ENCODE data around the gene RIPPLY2. TPM values are rescaled to one million over a fixed set of nuclear protein-coding genes. Genes with fewer than 3 reads are reported as not detected.

Gene RIPPLY2
- total and polyA plus RNA-seq, 2 donors (not counting 3 experiments of a cell fraction or from before 2014, with no cell fraction given), result 0.25 to 0.53 TPM

GRCh38 chr6:83873869-83874268 lies 20.7 kb downstream of the RIPPLY2 start:
- POLR2A ChIA-PET, result no interaction called here
- no peaks in the 10 kb centered on the region for H3K79me2 ChIP-seq (ENCODE audit: control insufficient read depth, insufficient read depth, low read length)

More at GRCh38 chr6:83873869-83874268, 20.7 kb downstream of the RIPPLY2 start:
- no peaks in the 10 kb centered on the region for H3K36me3 ChIP-seq (ENCODE audit: control insufficient read depth in 2 of 2, extremely low read depth in 1 of 2, insufficient read depth in 2 of 2, low read length in 2 of 2)
- FAIRE-seq, result no peak
- TF ChIP-seq, protein P1, sequence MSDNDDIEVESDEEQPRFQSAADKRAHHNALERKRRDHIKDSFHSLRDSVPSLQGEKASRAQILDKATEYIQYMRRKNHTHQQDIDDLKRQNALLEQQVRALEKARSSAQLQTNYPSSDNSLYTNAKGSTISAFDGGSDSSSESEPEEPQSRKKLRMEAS (IDR thresholded peaks at IDR 0.05; ENCODE audit: insufficient read depth, insufficient read length), result no peak
- TF ChIP-seq CTCF (IDR thresholded peaks at IDR 0.05; ENCODE audit: extremely low read depth in 1 of 2, insufficient read depth in 1 of 2, low read depth in 1 of 2, low read length in 2 of 2), result no peak
- TF ChIP-seq POLR2AphosphoS5 (IDR thresholded peaks at IDR 0.05; ENCODE audit: insufficient read depth, low read depth, low read length), result no peak
- no peak for TF ChIP-seq FOS (IDR thresholded peaks at IDR 0.05; ENCODE audit: borderline replicate concordance, insufficient read depth, low read length)
- no peak for TF ChIP-seq EZH2 (IDR thresholded peaks at IDR 0.05; ENCODE audit: borderline replicate concordance, low read depth, low read length, severe bottlenecking)
- no peak for TF ChIP-seq POLR2A (IDR thresholded peaks at IDR 0.05; ENCODE audit: low read depth, low read length)
- TF ChIP-seq GATA2 (IDR thresholded peaks at IDR 0.05; ENCODE audit: insufficient read depth, insufficient read length, low read depth, low read length), result no peak
- no peak for TF ChIP-seq MYC (IDR thresholded peaks at IDR 0.05; ENCODE audit: low read depth, low read length)
- no peak for TF ChIP-seq JUN (IDR thresholded peaks at IDR 0.05; ENCODE audit: borderline replicate concordance, insufficient read depth, insufficient read length, low read depth)
- no peak overlapping the region for H2AFZ ChIP-seq (ENCODE audit: low read depth, low read length)
- H3K9me1 ChIP-seq (replicated peaks; ENCODE audit: control insufficient read depth, extremely low read depth, insufficient read depth, low read length), result no peaks in the 10 kb centered on the region
- no peak overlapping the region for H3K9ac ChIP-seq (replicated peaks; ENCODE audit: extremely low read depth, insufficient read depth, low read length)
- no peaks in the 10 kb centered on the region for H3K9me3 ChIP-seq (replicated peaks; ENCODE audit: control insufficient read depth, insufficient read depth, low read length)
- H3K27me3 ChIP-seq (ENCODE audit: control insufficient read depth in 2 of 2, insufficient read depth in 2 of 2, low read length in 2 of 2), result no peaks in the 10 kb centered on the region
- intact Hi-C loops (cut with micrococcal nuclease), result loop anchor here (5.0 kb wide), 1 partner anchor 167 kb away; the partner anchor contains the start of gene SNAP91
- H3K4me3 ChIP-seq (replicated peaks in 1 of 3; ENCODE audit: insufficient read depth in 1 of 3, low read depth in 1 of 3, low read length in 3 of 3), result no peak overlapping the region
- H3K4me2 ChIP-seq (ENCODE audit: insufficient read depth, low read length), result no peak overlapping the region
- no TSS peak for BruUV-seq (replicated peaks)
- H3K4me1 ChIP-seq (ENCODE audit: control insufficient read depth, extremely low read depth, insufficient read depth, low read length), result no peaks in the 10 kb centered on the region
- H3K27ac ChIP-seq (ENCODE audit: insufficient read depth, low read depth, low read length), result no peak overlapping the region
- CTCF ChIA-PET, result interaction anchor here (1.0 kb wide), 1 partner anchor 9 kb away, joined by 3 read pairs; no protein-coding TSS in a partner anchor
- H4K20me1 ChIP-seq (replicated peaks; ENCODE audit: control insufficient read depth, extremely low read depth, insufficient read depth, low read length), result no peaks in the 10 kb centered on the region
- no peak for DNase-seq (ENCODE audit: low read depth, low spot score)
- dilution Hi-C loops (cut with MboI; ENCODE audit: extremely low pct_ligation_motif_present, low sequenced_read_pairs), result no loop called here
